Measurements from ENCODE around the gene ADD2.

ADD2 gene

GRCh38 chr2:70724366-70724765 lies 43.6 kb downstream of the ADD2 start (continued):
- TF ChIP-seq ZNF565 (CRISPR knock-in tag; conservative IDR thresholded peaks at IDR 0.05; ENCODE audit: low read depth) = no peak
- TF ChIP-seq CREB5 (CRISPR knock-in tag; IDR thresholded peaks at IDR 0.05; ENCODE audit: low read depth) = no peak

GRCh38 chr2:70723286-70723885 lies 44.6 kb downstream of the ADD2 start:
- no peak for ATAC-seq
- TF ChIP-seq ZC3H10 (CRISPR knock-in tag; IDR thresholded peaks at IDR 0.05) (no peak), TCF4 (CRISPR knock-in tag; IDR thresholded peaks at IDR 0.05; ENCODE audit: borderline replicate concordance) (no peak), ZNF8 (CRISPR knock-in tag; IDR thresholded peaks at IDR 0.05) (no peak), TOX (CRISPR knock-in tag; IDR thresholded peaks at IDR 0.05; ENCODE audit: borderline replicate concordance) (no peak), TSHZ2 (CRISPR knock-in tag; IDR thresholded peaks at IDR 0.05) (no peak), ZNF70 (CRISPR knock-in tag; IDR thresholded peaks at IDR 0.05) (no peak), CREB5 (CRISPR knock-in tag; IDR thresholded peaks at IDR 0.05; ENCODE audit: low read depth) (no peak), GLIS3 (CRISPR knock-in tag; IDR thresholded peaks at IDR 0.05) (no peak), ZFP3 (CRISPR knock-in tag; IDR thresholded peaks at IDR 0.05) (no peak), POU6F1 (CRISPR knock-in tag; IDR thresholded peaks at IDR 0.05; ENCODE audit: borderline replicate concordance, low read depth) (no peak), PATZ1 (CRISPR knock-in tag; IDR thresholded peaks at IDR 0.05; ENCODE audit: borderline replicate concordance) (no peak), SNAI2 (CRISPR knock-in tag; IDR thresholded peaks at IDR 0.05) (no peak), ZNF565 (CRISPR knock-in tag; conservative IDR thresholded peaks at IDR 0.05; ENCODE audit: low read depth) (no peak), RARB (CRISPR knock-in tag; IDR thresholded peaks at IDR 0.05) (no peak), PPARA (CRISPR knock-in tag; IDR thresholded peaks at IDR 0.05; ENCODE audit: borderline replicate concordance) (no peak), CSRNP3 (CRISPR knock-in tag; IDR thresholded peaks at IDR 0.05) (no peak), OSR1 (CRISPR knock-in tag; IDR thresholded peaks at IDR 0.05) (no peak)

- TF ChIP-seq ESRRG (CRISPR knock-in tag; IDR thresholded peaks at IDR 0.05) = no peak
- no peak for TF ChIP-seq ZFP3 (CRISPR knock-in tag; IDR thresholded peaks at IDR 0.05)
- no peak for TF ChIP-seq POU6F1 (CRISPR knock-in tag; IDR thresholded peaks at IDR 0.05; ENCODE audit: borderline replicate concordance, low read depth)
- TF ChIP-seq TCF4 (CRISPR knock-in tag; IDR thresholded peaks at IDR 0.05; ENCODE audit: borderline replicate concordance) = no peak
- no peak for TF ChIP-seq OSR1 (CRISPR knock-in tag; IDR thresholded peaks at IDR 0.05)
- no peak for TF ChIP-seq ISL1 (CRISPR knock-in tag; IDR thresholded peaks at IDR 0.05)
- TF ChIP-seq TOX (CRISPR knock-in tag; IDR thresholded peaks at IDR 0.05; ENCODE audit: borderline replicate concordance) = no peak
- no peak for TF ChIP-seq ZNF70 (CRISPR knock-in tag; IDR thresholded peaks at IDR 0.05)
- TF ChIP-seq PATZ1 (CRISPR knock-in tag; IDR thresholded peaks at IDR 0.05; ENCODE audit: borderline replicate concordance) = no peak
- no peak for TF ChIP-seq CREB5 (CRISPR knock-in tag; IDR thresholded peaks at IDR 0.05; ENCODE audit: low read depth)
- no peak for ATAC-seq
These were observed 47.9 kb downstream of the ADD2 start for GRCh38 chr2:70720124-70720523.

Data from SK-N-SH treated with all-trans-retinoic acid at 6 μM for 48 hours (cell line).